GM13977 (cell line): ENCODE results near the gene NUP214.

Experiments used
- DNase-seq: peaks from one replicate; pipeline ENCODE4 v3.0.0; 2012; ENCODE audit warnings: low spot score
- CTCF ChIP-seq: IDR thresholded peaks from 2 replicates; pipeline ENCODE4 v1.5.1; 2012; ENCODE audit warnings: mild to moderate bottlenecking, control low read depth; ENCODE audit not compliant: insufficient read depth; ENCODE audit errors: extremely low read depth, missing control alignments
- in situ Hi-C: fragments of 300-500 bp; cut with MboI; formaldehyde crosslinking; loops from one replicate; pipeline ENCODE4 v1.12.0; 2022; ENCODE audit warnings: low sequenced_read_pairs, low pct_unique_long_range_greater_than_20kb, mixed read lengths, inconsistent platforms; ENCODE audit not compliant: unreplicated experiment

Gene NUP214

DNA sequence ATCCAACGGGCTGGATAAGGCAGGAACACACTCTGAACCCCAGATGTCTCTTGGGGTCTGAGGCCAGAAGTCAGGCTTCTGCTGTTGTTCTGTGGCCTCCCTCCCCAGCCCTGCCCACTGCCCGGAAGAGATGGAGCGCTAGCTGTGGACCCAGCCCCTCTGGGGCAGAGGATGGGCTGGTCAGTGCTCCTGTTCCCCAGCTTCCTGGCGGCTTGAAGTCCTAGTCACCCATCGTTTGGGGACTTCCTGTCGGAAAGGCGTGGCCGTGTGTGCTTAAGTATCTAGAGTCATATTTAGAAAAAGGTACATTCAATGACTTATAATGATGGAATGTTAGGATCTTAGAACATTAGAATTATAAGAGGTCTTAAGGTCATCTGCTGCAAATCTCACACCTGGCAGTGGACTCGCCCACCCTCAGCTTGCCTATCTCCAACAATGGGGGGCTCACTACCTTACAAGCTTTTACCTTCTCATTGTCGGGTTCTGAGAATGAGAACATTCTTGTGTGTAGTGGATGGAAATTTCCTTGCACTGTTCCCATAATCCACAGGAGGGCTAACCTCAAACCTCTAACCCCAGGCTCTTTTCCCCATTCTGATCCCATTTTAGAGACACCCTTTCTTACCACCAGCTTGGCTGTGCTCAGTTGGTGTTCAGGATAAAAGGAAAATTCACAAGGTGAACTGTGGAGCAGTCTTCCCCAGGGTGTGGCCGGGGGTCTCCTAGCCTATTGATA is 42.4 kb upstream of the NUP214 start:
- no peak for TF ChIP-seq CTCF
- DNase-seq = no peak
- in situ Hi-C loops = no loop called here

- TF ChIP-seq CTCF = no peak
- in situ Hi-C loops = no loop called here
- DNase-seq = no peak
These were observed 40.6 kb upstream of the NUP214 start for GRCh38 chr9:131084661-131085369.

DNA sequence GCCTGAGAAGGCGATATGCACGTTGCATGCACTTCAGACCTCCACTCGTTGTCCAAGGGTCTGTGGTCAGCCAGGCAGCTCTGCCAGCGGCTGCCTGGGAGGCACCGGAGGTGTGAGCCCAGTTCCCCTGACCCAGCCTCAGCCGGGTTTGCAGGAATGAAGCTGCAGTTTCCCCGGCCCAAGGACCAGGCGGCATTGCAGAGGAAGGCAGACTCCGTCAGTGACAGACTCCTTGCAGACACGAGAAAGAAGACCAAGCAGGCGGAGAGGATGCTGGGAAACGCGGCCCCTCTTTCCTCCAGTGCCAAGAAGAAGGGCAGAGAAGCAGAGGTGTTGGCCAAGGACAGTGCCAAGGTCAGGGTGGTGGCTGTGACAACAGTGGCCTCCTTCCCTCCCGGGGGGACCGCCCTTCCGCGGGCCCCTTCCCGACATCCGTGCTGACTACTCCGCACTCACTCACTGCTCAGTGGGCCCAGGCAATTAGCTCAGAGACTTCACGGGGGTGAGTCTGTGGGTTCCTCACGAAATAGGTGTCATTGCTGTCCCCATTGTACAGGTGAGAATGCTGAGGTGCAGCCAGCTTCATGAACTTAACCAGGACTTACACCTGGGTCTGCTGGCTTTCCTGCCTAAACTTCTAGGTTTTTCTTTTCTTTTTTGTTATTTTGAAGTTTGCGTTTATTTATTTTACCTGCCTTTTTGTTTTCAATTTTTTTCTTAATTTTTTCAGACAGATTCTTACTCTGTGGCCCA is 39.8 kb upstream of the NUP214 start:
- no peak for TF ChIP-seq CTCF
- DNase-seq = no peak
- in situ Hi-C loops = no loop called here

- no peak for TF ChIP-seq CTCF
- in situ Hi-C loops = no loop called here
These were observed 38.0 kb upstream of the NUP214 start for GRCh38 chr9:131087354-131087893.

DNA sequence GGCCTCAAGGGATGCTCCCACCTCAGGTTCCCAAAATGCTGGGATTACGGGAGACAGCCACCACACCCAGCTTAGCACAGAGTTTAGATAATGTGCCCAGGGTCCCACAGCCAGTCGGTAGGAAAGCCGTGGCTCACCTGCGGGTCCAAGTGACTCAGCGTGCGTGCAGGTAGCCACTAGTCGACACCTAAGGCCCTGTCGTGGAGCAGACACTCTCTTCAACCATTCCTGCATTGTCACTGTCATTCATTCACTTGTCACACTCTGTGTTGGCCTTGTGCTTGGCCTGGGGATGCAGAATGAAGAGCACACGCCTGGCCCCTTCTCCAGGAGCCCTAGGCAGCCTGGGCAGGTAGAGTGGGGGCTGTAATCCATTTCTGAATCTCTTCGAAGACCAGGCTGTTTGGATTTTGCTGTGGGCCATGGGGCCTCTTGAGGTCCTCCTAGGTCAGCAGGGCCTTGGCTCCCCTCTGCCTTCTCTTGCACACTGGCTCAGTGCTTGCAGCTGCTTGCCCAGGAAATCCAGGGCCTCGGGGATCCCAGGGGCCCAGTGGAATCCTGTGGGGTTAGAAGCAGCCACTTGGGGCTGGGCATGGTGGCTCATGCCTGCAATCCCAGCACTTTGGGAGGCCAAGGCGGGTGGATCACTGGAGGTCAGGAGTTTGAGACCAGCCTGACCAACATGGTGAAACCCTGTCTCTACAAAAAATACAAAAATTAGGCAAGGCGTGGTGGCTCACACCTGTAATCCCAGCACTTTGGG is 35.2 kb upstream of the NUP214 start:
- TF ChIP-seq CTCF = no peak
- in situ Hi-C loops = no loop called here
- no peak for DNase-seq

More at GRCh38 chr9:131087354-131087893, 38.0 kb upstream of the NUP214 start:
- DNase-seq = no peak
